Breast epithelium (tissue), 4 donors: ENCODE results near the gene UBA1. TPM values are rescaled to one million over a fixed set of nuclear protein-coding genes. Genes with fewer than 3 reads are reported as not detected.
A peak's percentile ranks its signal among the peaks of the same experiment; 100 is the strongest.

Experiments used
- DNase-seq, 2 donors: peaks; one replicate each; pipeline ENCODE4 v3.0.0-alpha.2; 2019; ENCODE audit warnings: low spot score in 2 of 2
- H3K27ac ChIP-seq, 2 donors: fragments of 200-600 bp; sonication (generic) in 1 of 2; one replicate each; pipeline ENCODE4 v1.5.1; 2016 to 2019; ENCODE audit warnings: mild to moderate bottlenecking in 1 of 2
- H3K27me3 ChIP-seq, 2 donors: fragments of 200-600 bp; sonication (generic) in 1 of 2; one replicate each; pipeline versions ENCODE4 v1.5.1 to v1.6.0; 2017 to 2019; ENCODE audit warnings: control low read depth in 1 of 2, mild to moderate bottlenecking in 1 of 2
- H3K36me3 ChIP-seq: fragments of 200-600 bp; one replicate; pipeline ENCODE4 v1.5.1; 2019
- H3K4me1 ChIP-seq, 2 donors: fragments of 200-600 bp; sonication (generic); one replicate each; pipeline ENCODE4 v1.5.1; 2016 to 2019; ENCODE audit warnings: control low read depth in 1 of 2
- H3K4me3 ChIP-seq, 3 donors: fragments of 200-600 bp; sonication (generic); 1 replicate in 2 of 3; 2 replicates in 1 of 3; pipeline ENCODE4 v1.5.1; 2016 to 2019; ENCODE audit warnings: mild to moderate bottlenecking in 3 of 3, moderate library complexity in 2 of 3
- H3K9me3 ChIP-seq, 2 donors: fragments of 200-600 bp; sonication (generic) in 1 of 2; one replicate each; pipeline ENCODE4 v1.5.1; 2016 to 2019; ENCODE audit warnings: control low read depth in 1 of 2
- POLR2A ChIP-seq: fragments of 450-650 bp; IDR thresholded peaks from one replicate; pipeline ENCODE4 v1.6.1; 2016; ENCODE audit warnings: antibody characterized with exemption, mild to moderate bottlenecking, moderate library complexity
- POLR2AphosphoS5 ChIP-seq, 3 donors: sonication (generic); formaldehyde crosslinking; IDR thresholded peaks; one replicate each; pipeline ENCODE4 v1.6.1; 2017; ENCODE audit warnings: antibody characterized with exemption in 3 of 3
- intact Hi-C: fragments of 100-400 bp; cut with DNase I; formaldehyde crosslinking; loops from one replicate; pipeline ENCODE4 v1.15.1; 2023; ENCODE audit warnings: low total_unique reads
- total RNA-seq, 3 donors: library from RNA; depleted of rRNA; stranded (reverse); fragments of >200 nt; gene quantifications; one replicate each; pipeline ENCODE4 v1.1.0, GENCODE V29; 2016
- TF ChIP-seq, protein P1 (sequence below), 3 donors: fragments of 450-650 bp; IDR thresholded peaks; one replicate each; pipeline ENCODE4 v1.5.1; 2016 to 2017; ENCODE audit warnings: antibody characterized with exemption in 3 of 3, mild to moderate bottlenecking in 3 of 3, moderate library complexity in 3 of 3

UBA1 gene
- total RNA-seq, 3 donors from 2014 or later = 109 to 149 (median 141) TPM

DNA sequence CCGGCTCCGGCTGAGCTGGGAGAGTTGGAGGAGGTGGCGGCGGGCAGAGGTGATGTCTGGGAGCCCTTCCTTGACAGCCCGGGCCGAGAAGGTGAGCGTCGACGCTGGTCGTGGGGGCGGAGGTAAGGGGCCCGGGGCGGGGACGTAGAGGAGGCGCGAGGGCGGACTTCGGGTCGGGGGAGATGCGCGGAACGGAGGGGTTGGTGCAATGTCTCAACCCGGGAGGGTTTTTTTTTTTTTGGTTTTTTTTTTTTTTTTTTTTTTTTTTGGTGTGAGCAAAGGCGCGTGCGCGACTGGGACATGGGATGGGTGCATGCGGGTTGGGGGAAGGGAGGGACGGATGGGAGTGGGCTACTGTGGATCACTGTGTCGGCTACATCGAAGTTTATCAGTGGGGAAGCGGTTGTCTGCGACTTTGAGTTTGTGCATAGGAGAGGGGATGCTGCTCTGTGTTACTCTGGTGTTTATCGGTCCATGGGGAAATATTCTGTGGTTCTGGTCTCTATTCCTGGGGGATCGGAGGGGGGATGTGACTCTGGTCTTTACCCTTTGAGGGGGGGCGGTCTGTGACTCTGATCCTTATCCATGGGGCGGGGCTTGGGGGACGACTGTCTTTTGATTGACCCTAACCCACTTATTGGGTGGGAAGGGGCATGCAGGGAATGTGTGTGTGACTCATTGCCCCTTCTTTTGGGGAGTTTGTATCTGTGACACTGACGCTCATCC is 48.1 kb upstream of the UBA1 start:
- no peak for DNase-seq
- intact Hi-C loops = no loop called here

DNA sequence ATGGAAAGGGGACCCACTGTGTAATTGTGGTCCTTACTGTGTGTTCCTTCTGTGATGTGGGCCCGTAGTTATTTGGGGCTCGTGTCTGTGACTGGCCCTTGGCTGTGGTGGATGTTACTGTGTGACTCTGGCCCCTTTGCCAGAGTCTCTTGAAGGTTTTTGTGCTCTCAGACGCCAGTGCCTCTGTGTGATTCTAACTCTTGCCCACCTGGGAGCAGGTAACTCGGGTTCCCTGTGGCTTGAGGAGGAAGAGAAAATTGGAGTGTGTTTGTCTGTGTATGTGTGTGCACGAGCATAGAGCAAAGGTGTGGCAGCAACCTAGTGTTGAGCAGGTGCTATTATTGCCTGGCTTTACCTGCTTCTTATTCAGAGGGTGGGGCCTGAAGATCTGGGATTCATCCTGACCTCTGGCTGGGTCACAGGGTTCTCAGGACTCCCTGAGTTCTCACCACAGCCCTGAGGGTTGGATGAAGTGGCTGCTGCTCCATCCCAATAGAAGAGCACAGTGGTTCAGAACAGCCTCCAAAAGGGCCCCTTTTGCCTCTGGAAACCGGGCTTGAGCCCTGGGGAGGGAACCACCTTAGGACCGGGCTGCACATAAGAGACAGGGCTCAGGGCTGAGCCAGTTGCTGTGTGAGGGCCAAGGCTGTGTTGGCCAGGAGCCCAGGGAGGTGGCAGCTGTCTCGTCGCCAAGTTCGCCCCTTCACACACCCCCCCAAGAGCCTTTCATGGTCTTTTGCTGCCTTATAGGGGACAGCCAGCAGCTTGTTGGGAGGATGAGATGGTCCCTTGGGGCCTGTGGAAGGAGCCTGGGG is 47.3 kb upstream of the UBA1 start:
- Histone ChIP-seq H3K9me3 (no peaks in the 10 kb centered on the region), H3K4me1 (no peaks in the 10 kb centered on the region), H3K36me3 (no peaks in the 10 kb centered on the region), H3K4me3 (peak overlapping the region; percentile 61 to 86 (median 70)), H3K27me3 (peaks cover 0 to 28% of the 10 kb centered on the region in 2 donors), H3K27ac (peak overlapping the region; percentile 91 to 97)
- TF ChIP-seq POLR2AphosphoS5 (IDR thresholded peaks at IDR 0.05) = no peak
- TF ChIP-seq, protein P1, sequence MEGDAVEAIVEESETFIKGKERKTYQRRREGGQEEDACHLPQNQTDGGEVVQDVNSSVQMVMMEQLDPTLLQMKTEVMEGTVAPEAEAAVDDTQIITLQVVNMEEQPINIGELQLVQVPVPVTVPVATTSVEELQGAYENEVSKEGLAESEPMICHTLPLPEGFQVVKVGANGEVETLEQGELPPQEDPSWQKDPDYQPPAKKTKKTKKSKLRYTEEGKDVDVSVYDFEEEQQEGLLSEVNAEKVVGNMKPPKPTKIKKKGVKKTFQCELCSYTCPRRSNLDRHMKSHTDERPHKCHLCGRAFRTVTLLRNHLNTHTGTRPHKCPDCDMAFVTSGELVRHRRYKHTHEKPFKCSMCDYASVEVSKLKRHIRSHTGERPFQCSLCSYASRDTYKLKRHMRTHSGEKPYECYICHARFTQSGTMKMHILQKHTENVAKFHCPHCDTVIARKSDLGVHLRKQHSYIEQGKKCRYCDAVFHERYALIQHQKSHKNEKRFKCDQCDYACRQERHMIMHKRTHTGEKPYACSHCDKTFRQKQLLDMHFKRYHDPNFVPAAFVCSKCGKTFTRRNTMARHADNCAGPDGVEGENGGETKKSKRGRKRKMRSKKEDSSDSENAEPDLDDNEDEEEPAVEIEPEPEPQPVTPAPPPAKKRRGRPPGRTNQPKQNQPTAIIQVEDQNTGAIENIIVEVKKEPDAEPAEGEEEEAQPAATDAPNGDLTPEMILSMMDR (IDR thresholded peaks at IDR 0.05) = no peak
- no peak for TF ChIP-seq POLR2A
- intact Hi-C loops = no loop called here
- no peak for DNase-seq

More for the DNA sequence above, 48.1 kb upstream of the UBA1 start:
- Histone ChIP-seq H3K27ac (peak overlapping the region; percentile 91 to 97), H3K9me3 (no peaks in the 10 kb centered on the region), H3K4me3 (peak overlapping the region; percentile 61 to 86 (median 70)), H3K27me3 (peaks cover 0 to 31% of the 10 kb centered on the region in 2 donors), H3K36me3 (no peaks in the 10 kb centered on the region), H3K4me1 (no peaks in the 10 kb centered on the region)
- TF ChIP-seq POLR2AphosphoS5 (IDR thresholded peaks at IDR 0.05) = no peak

DNA sequence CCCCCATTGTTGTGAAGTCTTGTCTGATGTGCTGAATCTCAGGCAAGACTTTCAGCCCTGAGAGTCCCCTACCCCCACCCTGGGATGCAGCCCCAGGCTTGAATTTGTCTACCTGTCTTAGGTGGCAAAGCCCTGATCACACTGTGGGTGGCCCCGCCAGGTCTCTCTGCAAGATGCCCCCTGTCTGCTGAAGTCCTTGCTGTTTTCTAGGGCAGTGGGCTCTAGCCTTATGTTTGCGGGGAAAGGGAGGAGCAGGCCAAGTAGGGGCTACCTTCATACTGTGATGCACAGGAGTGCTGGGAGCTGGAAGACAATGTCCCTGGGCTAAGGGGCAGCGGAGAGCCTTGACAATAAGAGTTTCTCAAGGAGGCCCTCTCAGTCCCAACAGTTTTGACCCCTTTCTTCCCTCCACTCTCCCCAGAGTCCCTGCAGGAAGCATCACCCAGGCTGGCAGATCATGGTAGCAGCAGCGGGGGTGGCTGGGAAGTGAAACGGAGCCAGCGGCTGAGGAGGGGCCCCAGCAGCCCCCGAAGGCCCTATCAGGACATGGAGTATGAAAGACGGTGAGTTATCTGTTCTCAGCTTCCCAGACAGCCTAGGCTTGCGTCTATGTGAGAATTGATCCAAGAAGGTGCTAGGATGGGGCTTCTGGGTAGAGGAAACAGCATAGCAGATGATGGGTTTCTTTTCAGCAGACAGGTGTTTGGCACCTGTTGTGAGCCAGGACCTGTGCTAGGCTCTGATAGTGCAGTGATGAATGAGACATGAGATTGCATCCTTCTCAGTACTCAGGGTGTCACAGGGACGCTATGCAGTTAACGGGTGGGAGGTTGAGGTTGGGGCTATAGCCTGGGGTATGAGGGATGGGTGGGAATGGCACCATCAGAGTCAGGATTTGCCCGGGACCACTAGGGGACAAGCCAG is 46.4 kb upstream of the UBA1 start:
- intact Hi-C loops = no loop called here
- TF ChIP-seq POLR2AphosphoS5 (IDR thresholded peaks at IDR 0.05) (no peak), POLR2A (no peak)
- TF ChIP-seq, protein P1 (IDR thresholded peaks at IDR 0.05) = no peak
- Histone ChIP-seq H3K36me3 (no peaks in the 10 kb centered on the region), H3K27me3 (peaks cover 0 to 26% of the 10 kb centered on the region in 2 donors), H3K4me3 (peak overlapping the region; percentile 61 to 86 (median 70)), H3K27ac (peak overlapping the region; percentile 91 to 97), H3K4me1 (no peaks in the 10 kb centered on the region), H3K9me3 (no peaks in the 10 kb centered on the region)
- DNase-seq = no peak

DNA sequence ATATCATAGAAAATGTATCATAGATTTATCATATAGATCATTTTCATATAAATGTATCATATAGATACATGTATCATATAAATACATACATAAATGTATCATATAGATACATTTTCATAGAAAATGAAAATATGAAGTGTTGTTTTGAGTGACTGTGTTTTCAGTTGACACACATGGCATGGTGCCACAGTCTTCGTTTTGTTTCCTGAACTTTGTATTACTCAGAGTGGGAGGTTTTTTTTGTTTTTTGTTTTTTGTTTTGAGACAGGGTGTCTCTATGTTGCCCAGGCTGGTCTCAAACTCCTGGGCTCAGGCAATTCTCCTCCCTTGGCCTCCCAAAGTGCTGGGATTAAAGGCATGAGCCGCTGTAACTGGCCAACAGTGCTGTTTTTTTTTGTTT is 44.7 kb upstream of the UBA1 start:
- no peaks in the 10 kb centered on the region for H3K36me3 ChIP-seq
- no peaks in the 10 kb centered on the region for H3K9me3 ChIP-seq
- H3K27me3 ChIP-seq = peaks cover 0 to 24% of the 10 kb centered on the region in 2 donors
- no peak for DNase-seq
- no peaks in the 10 kb centered on the region for H3K4me1 ChIP-seq
- no peak overlapping the region for H3K4me3 ChIP-seq
- no peak for TF ChIP-seq POLR2AphosphoS5 (IDR thresholded peaks at IDR 0.05)
- TF ChIP-seq, protein P1 (IDR thresholded peaks at IDR 0.05) = no peak
- TF ChIP-seq POLR2A = no peak
- H3K27ac ChIP-seq = peak overlapping the region in 1 of 2 donors; percentile 52
- intact Hi-C loops = no loop called here

DNA sequence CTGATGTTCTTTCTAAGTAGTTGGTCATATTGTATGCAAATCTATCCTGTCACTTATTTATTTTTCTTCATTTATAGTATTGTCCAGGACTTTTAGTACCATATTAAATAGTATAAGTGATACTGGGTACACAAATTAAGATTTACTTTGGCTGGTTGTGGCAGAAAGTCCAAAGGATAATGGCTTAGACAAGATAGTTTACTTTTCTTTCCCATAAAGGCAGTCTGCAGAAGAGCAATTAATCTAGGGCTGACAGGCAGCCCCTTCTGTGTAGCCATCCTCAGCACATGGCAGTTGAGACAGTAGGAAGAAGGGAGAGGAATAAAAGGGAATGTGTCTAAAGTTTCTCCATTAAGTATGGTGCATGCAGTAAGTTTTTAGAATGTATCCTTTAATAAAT is 42.2 kb upstream of the UBA1 start:
- no peaks in the 10 kb centered on the region for H3K36me3 ChIP-seq
- no peak overlapping the region for H3K27ac ChIP-seq
- H3K9me3 ChIP-seq = no peaks in the 10 kb centered on the region
- no peaks in the 10 kb centered on the region for H3K4me1 ChIP-seq
- H3K4me3 ChIP-seq = no peak overlapping the region
- peaks cover 0 to 26% of the 10 kb centered on the region in 2 donors for H3K27me3 ChIP-seq
- intact Hi-C loops = no loop called here
- DNase-seq = no peak
- TF ChIP-seq POLR2A (no peak), POLR2AphosphoS5 (IDR thresholded peaks at IDR 0.05) (no peak)
- TF ChIP-seq, protein P1 (IDR thresholded peaks at IDR 0.05) = no peak
